HG03575 (cell line): ENCODE results near the gene U2AF1L4.

Experiments used
- ATAC-seq: cut with Tn5 transposase; IDR thresholded peaks from one replicate; pipeline ENCODE4 v1.9.1; 2021; ENCODE audit not compliant: unreplicated experiment, insufficient number of reproducible peaks, low FRiP score; ENCODE audit errors: extremely low read depth

Gene U2AF1L4

GRCh38 chr19:35716801-35717664 is 28.2 kb downstream of the U2AF1L4 start:
- no peak for ATAC-seq

DNA sequence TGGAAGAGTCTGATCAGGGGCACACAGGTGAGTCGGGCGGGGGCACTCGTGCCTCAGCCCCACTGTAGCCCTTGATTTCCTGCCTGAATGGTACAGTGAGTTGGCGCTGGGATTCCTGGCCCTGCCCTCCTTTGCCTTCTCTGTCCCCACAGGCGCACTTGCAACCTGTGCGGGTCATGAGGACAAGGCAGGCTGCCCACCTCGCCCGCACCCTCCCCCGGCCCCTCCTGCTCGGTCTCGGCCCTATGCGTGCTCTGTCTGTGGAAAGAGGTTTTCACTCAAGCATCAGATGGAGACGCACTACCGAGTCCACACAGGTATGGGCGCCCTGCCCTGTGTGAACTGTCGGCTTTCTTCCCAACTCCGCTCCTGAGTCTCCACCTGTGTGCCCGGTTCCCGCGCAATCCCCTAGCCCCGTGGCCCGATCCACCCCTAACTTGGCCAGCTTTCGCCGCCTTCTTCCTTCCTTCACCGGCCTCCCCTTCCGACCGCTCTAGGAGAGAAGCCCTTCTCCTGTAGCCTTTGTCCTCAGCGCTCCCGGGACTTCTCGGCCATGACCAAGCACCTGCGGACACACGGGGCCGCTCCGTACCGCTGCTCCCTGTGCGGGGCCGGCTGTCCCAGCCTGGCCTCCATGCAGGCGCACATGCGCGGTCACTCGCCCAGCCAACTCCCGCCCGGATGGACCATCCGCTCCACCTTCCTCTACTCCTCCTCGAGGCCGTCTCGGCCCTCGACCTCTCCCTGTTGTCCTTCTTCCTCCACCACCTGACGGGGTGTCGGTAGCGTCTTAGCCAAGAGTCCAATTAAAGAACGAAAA is 29.0 kb downstream of the U2AF1L4 start:
- no peak for ATAC-seq

DNA sequence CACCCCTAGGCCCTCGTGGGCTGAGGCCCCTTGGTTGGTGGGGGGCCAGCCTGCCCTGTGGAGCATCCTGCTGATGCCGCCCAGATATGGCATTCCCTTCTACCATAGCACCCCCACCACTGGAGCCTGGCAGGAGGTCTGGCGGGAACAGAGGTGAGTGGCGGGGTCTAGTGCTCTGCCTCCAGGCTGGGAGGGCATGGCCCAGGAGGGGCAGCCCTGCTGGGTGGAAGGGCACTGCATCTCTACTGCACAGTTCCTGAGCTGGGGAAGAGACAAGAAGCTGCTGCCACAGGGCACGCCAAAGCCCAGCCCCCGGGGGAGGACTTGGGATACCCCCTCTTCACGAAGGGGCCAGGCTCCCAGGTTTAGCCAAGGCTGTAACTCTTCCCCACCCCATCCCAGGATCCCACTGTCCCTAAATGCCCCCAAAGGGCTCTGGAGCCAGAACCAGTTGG is 29.8 kb downstream of the U2AF1L4 start:
- ATAC-seq = no peak

DNA sequence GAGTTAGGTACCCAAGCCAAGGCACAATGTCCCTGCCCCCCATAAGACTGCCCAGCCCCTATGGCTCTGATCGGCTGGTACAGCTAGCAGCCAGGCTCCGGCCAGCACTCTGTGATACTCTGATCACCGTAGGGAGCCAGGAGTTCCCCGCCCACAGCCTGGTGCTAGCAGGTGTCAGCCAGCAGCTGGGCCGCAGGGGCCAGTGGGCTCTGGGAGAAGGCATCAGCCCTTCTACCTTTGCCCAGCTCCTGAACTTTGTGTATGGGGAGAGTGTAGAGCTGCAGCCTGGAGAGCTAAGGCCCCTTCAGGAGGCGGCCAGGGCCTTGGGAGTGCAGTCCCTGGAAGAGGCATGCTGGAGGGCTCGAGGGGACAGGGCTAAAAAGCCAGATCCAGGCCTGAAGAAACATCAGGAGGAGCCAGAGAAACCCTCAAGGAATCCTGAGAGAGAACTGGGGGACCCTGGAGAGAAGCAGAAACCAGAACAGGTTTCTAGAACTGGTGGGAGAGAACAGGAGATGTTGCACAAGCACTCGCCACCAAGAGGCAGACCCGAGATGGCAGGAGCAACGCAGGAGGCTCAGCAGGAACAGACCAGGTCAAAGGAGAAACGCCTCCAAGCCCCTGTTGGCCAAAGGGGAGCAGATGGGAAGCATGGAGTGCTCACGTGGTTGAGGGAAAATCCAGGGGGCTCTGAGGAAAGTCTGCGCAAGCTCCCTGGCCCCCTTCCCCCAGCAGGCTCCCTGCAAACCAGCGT is 30.4 kb downstream of the U2AF1L4 start:
- no peak for ATAC-seq

DNA sequence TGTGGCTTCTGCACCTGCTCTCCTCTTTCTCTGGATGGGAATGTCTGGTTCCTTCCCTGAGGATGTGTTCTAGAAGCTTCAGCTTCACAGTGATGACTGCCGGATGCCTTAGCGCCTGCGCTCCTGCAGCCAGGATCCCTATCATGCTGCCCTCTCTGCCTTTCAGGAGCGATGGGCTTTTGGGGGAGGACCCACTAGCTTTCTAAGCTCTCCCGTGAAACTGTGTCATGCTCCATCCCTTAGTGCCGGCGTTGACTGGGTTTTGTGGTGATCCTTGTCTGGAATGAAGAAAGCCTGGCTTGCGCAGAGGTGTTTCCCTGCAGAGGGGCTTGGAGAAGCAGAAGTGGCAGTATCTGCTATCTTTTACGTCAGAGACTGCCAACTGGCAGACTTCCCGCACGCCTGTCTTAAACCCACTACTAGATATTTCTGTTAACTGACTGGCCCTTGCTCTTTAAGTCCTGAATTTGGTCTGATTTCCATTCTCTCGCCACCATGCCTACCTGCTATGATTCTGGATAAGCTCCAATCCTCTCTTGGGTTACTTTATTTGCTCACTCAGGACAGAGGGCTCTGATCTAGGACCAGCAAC is 31.2 kb downstream of the U2AF1L4 start:
- no peak for ATAC-seq

GRCh38 chr19:35713506-35713850 is 31.7 kb downstream of the U2AF1L4 start:
- ATAC-seq = no peak

DNA sequence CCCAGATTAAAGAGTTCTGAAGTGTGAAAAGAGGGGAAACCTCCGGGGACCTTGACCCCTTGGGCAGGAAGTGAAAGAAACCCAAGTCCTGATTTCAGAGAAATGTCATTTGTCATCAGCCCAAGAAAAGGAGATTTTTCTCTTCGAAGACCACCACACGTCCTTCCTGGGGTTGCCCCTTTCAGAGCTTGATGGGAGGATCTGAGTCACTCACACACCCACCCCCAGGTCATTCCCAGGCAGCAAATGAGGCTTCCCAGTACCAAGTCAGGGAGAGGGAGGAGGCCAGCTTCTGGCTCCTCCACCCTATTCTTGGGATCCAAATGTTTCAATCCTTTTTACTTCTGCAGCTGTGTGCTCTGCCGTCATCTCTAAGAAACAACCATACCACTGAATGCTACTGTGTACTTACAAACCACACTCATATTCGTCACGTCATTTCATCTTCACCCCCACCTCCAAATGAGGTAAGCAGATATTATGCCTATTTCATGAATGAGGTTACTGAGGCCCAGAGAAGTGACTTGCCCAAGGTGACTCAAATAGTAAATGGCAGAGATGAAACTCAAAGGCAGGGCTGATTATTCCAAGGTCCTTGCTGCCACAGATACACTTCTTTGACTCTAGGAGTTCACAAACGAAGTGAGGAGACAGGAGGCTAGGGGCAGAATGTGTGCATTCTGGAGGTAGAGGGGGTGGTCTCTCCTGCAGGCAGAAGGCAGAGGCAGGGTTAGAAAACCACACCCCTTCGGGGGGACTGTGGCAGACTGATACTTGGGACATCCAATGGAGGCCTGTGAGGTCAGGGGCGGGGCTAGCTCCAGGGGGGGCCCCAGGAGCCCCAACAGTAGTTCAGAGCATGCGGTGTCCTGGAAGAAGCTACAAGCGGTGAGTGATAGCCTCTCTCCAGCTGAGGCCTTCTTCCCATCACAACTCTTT is 32.4 kb downstream of the U2AF1L4 start:
- ATAC-seq = no peak

GRCh38 chr19:35710784-35711723 is 34.2 kb downstream of the U2AF1L4 start:
- no peak for ATAC-seq

DNA sequence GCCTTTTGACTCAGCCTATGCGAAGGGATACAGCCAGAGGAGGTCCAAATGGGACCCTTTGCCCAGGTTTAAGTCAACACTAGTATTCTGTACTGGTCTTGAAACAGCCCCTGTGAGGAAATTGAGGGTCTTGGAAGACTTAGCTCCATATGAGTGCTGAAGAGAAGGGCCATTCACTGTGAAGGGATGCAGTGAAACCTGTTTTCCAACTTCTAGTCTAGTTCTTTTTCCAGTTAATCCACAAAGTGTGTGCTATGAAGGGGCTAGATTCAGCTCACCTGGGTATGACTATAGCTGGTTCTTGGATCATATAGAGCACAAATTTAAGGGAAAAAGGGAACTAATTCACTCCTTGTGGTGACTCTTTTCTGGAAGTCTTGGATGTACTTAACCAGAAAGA is 36.8 kb downstream of the U2AF1L4 start:
- no peak for ATAC-seq

- no peak for ATAC-seq
These were observed 41.0 kb downstream of the U2AF1L4 start, which contains the start of gene ZBTB32 for GRCh38 chr19:35704218-35704617. Gene ZBTB32 (plus strand): TSS chr19:35704558. CDS start chr19:35714627, 10,069 bp downstream.

DNA sequence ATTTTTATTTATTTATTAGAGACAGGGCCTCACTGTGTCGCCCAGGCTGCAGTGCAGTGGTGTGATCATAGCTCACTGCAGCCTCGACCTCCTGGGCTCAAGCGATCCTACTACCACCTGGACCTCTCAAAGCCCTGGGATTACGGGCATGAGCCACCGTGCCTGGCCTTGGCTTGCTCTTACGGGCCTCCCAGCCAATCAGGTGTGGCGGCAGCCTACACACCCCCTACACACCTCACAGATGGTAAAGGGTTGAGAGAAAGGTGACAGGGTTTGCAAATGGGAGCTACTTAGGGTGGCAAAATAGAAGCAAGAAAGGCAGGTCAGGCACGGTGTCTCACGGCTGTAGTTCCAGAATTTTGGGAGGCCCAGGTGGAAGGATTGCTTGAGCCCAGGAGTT is 41.9 kb downstream of the U2AF1L4 start:
- no peak for ATAC-seq

DNA sequence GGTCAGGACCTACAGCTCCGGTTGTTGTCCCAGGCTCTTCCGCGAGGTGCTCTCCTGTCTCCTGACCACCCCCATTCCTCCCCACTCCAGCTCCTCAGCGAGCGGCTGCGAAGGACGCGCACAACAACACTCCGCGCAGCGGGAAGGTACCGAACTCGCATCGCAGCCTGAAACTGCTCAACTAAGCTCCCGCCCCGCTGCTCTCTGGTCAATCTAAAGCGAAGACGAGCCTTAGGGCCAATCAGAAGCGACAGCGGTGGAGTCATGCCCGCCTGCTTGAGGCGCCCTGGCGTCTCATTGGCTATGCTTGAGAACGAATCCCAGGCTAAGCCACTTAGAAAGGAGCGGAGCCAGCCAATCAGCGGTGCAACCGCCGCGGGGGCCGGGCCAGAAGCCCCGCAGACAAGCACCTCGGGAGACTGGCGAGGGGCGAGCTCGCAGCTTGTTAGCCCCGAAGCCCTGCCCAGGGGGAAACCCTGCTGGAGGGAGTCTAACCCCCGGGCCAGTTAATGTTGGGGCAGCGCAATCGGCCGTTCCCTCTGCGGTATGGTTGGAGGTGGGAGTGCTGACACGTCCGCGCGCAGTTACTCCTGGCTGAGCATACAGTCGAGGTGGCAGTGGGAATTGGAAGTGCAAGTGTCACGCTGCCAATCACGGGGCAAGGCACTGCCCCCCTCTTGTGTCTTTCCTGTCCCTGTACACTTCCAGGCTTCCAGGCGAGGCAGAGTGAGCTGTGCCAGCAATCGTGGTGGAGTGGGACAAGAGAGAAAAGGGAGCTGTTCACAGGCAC is 42.8 kb downstream of the U2AF1L4 start:
- ATAC-seq = peak; percentile 39

GRCh38 chr19:35696835-35697234 is 48.4 kb downstream of the U2AF1L4 start:
- ATAC-seq = no peak

GRCh38 chr19:35695895-35696422 is 49.3 kb downstream of the U2AF1L4 start:
- ATAC-seq = no peak

GRCh38 chr19:35693835-35694599 is 51.2 kb downstream of the U2AF1L4 start:
- ATAC-seq = no peak
